Measurements from ENCODE around the gene CAMK1D. TPM values are rescaled to one million over a fixed set of nuclear protein-coding genes. Genes with fewer than 3 reads are reported as not detected.
"Not testable (repeated sequence)": the region's sequence is repeated elsewhere in the genome, so short reads cannot be mapped to it uniquely, and the experiment has no call there.

The CAMK1D gene
- total and polyA plus RNA-seq, 2 experiments from 2014 or later = 3.5 to 6.0 TPM

GRCh38 chr10:12353399-12354242 lies 4.3 kb downstream of the CAMK1D start:
- Histone ChIP-seq H3K79me2 (no peaks in the 10 kb centered on the region), H4K20me1 (ENCODE audit: insufficient read depth, poor library complexity, severe bottlenecking) (no peaks in the 10 kb centered on the region), H3K9me2 (replicated peaks; ENCODE audit: insufficient read depth) (no peaks in the 10 kb centered on the region), H3K4me1 (ENCODE audit: insufficient read depth) (no peaks in the 10 kb centered on the region), H3K4me2 (no peak overlapping the region), H3K27me3 (peaks cover 42% of the 10 kb centered on the region), H3K4me3 (no peak overlapping the region), H3K9me3 (ENCODE audit: low read depth) (no peaks in the 10 kb centered on the region), H3K27ac (no peak overlapping the region), H3K36me3 (replicated peaks; ENCODE audit: insufficient read depth, low read depth) (no peaks in the 10 kb centered on the region), H2AFZ (no peak overlapping the region)
- WGBS (ENCODE audit: low lambda C conversion rate, missing lambda C conversion rate) = 85% methylated on average over 12 of the region's 12 CpGs
- no peak for DNase-seq (ENCODE audit: low spot score)
- TF ChIP-seq, protein P1, sequence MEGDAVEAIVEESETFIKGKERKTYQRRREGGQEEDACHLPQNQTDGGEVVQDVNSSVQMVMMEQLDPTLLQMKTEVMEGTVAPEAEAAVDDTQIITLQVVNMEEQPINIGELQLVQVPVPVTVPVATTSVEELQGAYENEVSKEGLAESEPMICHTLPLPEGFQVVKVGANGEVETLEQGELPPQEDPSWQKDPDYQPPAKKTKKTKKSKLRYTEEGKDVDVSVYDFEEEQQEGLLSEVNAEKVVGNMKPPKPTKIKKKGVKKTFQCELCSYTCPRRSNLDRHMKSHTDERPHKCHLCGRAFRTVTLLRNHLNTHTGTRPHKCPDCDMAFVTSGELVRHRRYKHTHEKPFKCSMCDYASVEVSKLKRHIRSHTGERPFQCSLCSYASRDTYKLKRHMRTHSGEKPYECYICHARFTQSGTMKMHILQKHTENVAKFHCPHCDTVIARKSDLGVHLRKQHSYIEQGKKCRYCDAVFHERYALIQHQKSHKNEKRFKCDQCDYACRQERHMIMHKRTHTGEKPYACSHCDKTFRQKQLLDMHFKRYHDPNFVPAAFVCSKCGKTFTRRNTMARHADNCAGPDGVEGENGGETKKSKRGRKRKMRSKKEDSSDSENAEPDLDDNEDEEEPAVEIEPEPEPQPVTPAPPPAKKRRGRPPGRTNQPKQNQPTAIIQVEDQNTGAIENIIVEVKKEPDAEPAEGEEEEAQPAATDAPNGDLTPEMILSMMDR (IDR thresholded peaks at IDR 0.05; ENCODE audit: poor library complexity) = no peak
- TF ChIP-seq EZH2 (IDR thresholded peaks at IDR 0.05; ENCODE audit: borderline replicate concordance) (no peak), EZH2phosphoT487 (IDR thresholded peaks at IDR 0.05; ENCODE audit: low read depth, severe bottlenecking, unreplicated experiment) (no peak)

DNA sequence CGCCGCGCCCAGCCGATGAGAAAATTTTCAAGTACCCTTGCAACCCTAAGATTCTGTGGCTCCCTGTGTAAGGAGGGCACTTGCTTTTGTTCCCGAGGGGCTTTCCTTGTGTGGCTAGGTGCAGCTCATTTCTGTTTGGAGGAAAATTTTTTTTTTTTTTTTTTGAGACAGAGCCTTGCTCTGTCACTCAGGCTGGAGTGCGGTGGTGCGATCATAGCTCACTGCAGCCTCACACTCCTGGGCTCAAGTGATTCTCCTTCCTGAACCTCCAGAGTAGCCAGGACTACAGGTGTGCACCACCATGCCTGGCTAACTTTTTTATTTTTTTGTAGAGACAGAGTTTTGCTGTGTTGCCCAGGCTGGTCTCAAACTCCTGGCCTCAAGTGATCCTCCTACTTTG lies 5.3 kb downstream of the CAMK1D start:
- not testable (repeated sequence) for H4K20me1 ChIP-seq (ENCODE audit: insufficient read depth, poor library complexity, severe bottlenecking); H3K9me3 ChIP-seq (ENCODE audit: low read depth); H3K4me3 ChIP-seq; H3K4me1 ChIP-seq (ENCODE audit: insufficient read depth); DNase-seq (ENCODE audit: low spot score); H3K27ac ChIP-seq; H3K79me2 ChIP-seq; H3K36me3 ChIP-seq (replicated peaks; ENCODE audit: insufficient read depth, low read depth); H3K4me2 ChIP-seq; H2AFZ ChIP-seq; H3K9me2 ChIP-seq (replicated peaks; ENCODE audit: insufficient read depth)
- peaks cover 53% of the 10 kb centered on the region for H3K27me3 ChIP-seq
- WGBS (ENCODE audit: low lambda C conversion rate, missing lambda C conversion rate) = 84% methylated on average over 7 of the region's 7 CpGs

DNA sequence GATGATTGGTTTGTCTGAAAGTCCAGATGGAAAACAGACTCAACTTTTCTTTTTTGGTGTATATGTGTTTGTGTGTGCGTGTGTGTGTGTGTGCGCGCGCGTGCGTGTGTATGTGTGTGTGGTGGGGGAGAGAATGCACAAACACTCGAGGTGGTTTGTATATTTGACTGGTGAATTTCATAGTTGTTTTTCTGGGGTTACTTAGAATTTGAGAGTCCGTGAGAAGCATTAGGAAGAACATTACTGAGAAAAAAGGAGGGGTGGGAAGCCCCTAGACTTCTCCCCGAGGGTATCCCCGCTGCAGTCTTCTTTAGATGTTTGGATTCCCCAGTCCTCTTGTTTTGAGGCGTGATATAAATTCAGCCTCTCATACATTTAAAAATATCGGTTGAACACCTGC lies 6.0 kb downstream of the CAMK1D start:
- Histone ChIP-seq H3K9me3 (ENCODE audit: low read depth) (no peaks in the 10 kb centered on the region), H3K36me3 (replicated peaks; ENCODE audit: insufficient read depth, low read depth) (no peaks in the 10 kb centered on the region), H3K4me1 (ENCODE audit: insufficient read depth) (no peaks in the 10 kb centered on the region), H3K27ac (no peak overlapping the region), H4K20me1 (ENCODE audit: insufficient read depth, poor library complexity, severe bottlenecking) (no peaks in the 10 kb centered on the region), H3K79me2 (no peaks in the 10 kb centered on the region), H2AFZ (no peak overlapping the region), H3K4me3 (no peak overlapping the region), H3K27me3 (peaks cover 56% of the 10 kb centered on the region), H3K4me2 (no peak overlapping the region), H3K9me2 (replicated peaks; ENCODE audit: insufficient read depth) (no peaks in the 10 kb centered on the region)
- DNase-seq (ENCODE audit: low spot score) = no peak
- 87% methylated on average over 12 of the region's 12 CpGs for WGBS (ENCODE audit: low lambda C conversion rate, missing lambda C conversion rate)
- TF ChIP-seq EZH2phosphoT487 (IDR thresholded peaks at IDR 0.05; ENCODE audit: low read depth, severe bottlenecking, unreplicated experiment) (no peak), EZH2 (IDR thresholded peaks at IDR 0.05; ENCODE audit: borderline replicate concordance) (no peak)
- TF ChIP-seq, protein P1 (IDR thresholded peaks at IDR 0.05; ENCODE audit: poor library complexity) = no peak

DNA sequence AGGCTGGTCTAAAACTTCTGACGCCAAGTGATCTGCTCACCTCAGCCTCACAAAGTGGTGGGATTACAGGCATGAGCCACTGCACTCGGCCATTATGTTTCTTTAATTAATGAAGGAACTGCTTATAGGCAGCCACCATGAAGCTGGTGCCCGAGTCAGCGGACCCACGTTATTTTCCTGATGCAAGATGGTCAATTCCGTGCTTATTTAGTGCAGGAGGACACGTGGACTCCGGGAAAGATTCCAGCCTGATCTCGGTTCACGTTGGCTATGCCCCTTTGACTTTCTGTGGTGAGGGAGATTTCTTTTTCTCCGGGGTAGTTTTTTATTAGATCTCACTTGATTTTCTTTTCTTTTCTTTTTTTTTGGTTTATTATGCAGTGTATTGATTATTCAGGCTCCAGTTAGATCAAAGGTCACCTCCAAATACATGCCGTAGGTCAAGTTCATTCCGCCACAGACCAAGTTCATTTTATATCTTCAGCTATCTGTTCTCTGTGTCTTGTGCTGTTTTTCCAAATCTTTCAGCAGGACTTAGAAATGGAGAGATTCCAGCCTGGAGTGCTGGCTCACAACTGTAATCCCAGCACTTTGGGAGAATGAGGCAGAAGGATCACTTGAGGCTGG lies 8.3 kb downstream of the CAMK1D start:
- no peaks in the 10 kb centered on the region for H4K20me1 ChIP-seq (ENCODE audit: insufficient read depth, poor library complexity, severe bottlenecking)
- peaks cover 43% of the 10 kb centered on the region for H3K27me3 ChIP-seq
- H3K4me3 ChIP-seq = no peak overlapping the region
- no peak overlapping the region for H3K4me2 ChIP-seq
- no peaks in the 10 kb centered on the region for H3K4me1 ChIP-seq (ENCODE audit: insufficient read depth)
- TF ChIP-seq, protein P1 (IDR thresholded peaks at IDR 0.05; ENCODE audit: poor library complexity) = no peak
- no peak for TF ChIP-seq EZH2phosphoT487 (IDR thresholded peaks at IDR 0.05; ENCODE audit: low read depth, severe bottlenecking, unreplicated experiment)
- TF ChIP-seq EZH2 (IDR thresholded peaks at IDR 0.05; ENCODE audit: borderline replicate concordance) = no peak
- WGBS (ENCODE audit: low lambda C conversion rate, missing lambda C conversion rate) = 88% methylated on average over 13 of the region's 13 CpGs
- H3K9me3 ChIP-seq (ENCODE audit: low read depth) = no peaks in the 10 kb centered on the region
- H3K79me2 ChIP-seq = no peaks in the 10 kb centered on the region
- H2AFZ ChIP-seq = no peak overlapping the region
- no peak for DNase-seq (ENCODE audit: low spot score)
- H3K27ac ChIP-seq = no peak overlapping the region
- H3K36me3 ChIP-seq (replicated peaks; ENCODE audit: insufficient read depth, low read depth) = no peaks in the 10 kb centered on the region
- H3K9me2 ChIP-seq (replicated peaks; ENCODE audit: insufficient read depth) = no peaks in the 10 kb centered on the region

Measured in hepatocyte (in vitro differentiated cells).